ENCODE results near the gene ST7L.

ST7L gene

DNA sequence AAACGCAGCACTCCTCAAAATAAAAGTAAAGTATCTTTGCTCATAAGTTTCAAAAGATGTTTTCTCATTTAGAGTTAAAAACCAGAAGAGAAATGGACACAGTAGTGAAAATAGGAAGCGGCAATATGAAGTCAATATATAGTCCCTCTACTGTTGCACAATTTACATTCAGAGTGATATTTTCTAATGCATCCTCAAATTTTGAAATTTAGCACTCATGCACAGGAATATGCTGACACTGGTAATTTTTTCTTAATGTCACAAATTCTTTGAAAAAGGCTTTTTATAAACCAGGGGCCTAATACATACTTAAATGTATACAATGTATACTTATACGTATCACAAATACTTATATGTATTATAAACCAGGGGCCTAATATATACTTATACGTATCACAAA lies 19.5 kb downstream of the ST7L start:
- no peak for TF ChIP-seq CTCF (IDR thresholded peaks at IDR 0.05; ENCODE audit: control insufficient read depth, insufficient read depth, low read depth, low read length, missing control alignments)
- DNase-seq (ENCODE audit: low read depth), result no peak
- H3K4me3 ChIP-seq (ENCODE audit: control insufficient read depth, low read depth, low read length), result no peak overlapping the region

GRCh38 chr1:112594208-112594876 lies 24.6 kb downstream of the ST7L start:
- TF ChIP-seq CTCF (IDR thresholded peaks at IDR 0.05; ENCODE audit: control insufficient read depth, insufficient read depth, low read depth, low read length, missing control alignments), result no peak
- DNase-seq (ENCODE audit: low read depth), result no peak
- H3K4me3 ChIP-seq (ENCODE audit: control insufficient read depth, low read depth, low read length), result no peak overlapping the region

DNA sequence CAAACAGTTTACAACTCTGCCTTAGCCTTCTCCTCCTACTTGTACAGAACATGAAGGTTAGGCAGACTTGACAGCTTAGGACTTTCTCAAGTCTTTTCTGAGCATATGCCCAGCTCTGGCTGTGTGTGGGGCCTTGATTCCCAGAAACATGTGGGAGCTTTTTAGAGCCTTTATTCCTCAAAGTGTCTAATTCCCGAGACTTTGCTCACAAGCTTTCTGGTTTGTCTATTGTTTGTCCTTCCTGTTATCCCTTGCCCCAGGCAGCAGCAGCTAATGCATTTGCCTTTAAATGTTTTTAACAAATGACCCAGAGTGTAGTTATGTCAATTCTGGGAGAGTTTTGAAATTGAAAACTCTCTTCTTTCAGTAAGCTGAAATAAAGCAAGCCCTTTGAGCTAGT lies 29.2 kb downstream of the ST7L start:
- no peak for DNase-seq (ENCODE audit: low read depth)
- H3K4me3 ChIP-seq (ENCODE audit: control insufficient read depth, low read depth, low read length), result no peak overlapping the region
- no peak for TF ChIP-seq CTCF (IDR thresholded peaks at IDR 0.05; ENCODE audit: control insufficient read depth, insufficient read depth, low read depth, low read length, missing control alignments)

GRCh38 chr1:112583366-112583765 lies 35.6 kb downstream of the ST7L start:
- H3K4me3 ChIP-seq (ENCODE audit: control insufficient read depth, low read depth, low read length), result no peak overlapping the region
- no peak for DNase-seq (ENCODE audit: low read depth)
- no peak for TF ChIP-seq CTCF (IDR thresholded peaks at IDR 0.05; ENCODE audit: control insufficient read depth, insufficient read depth, low read depth, low read length, missing control alignments)

GRCh38 chr1:112581586-112582192 lies 37.3 kb downstream of the ST7L start:
- no peak overlapping the region for H3K4me3 ChIP-seq (ENCODE audit: control insufficient read depth, low read depth, low read length)
- DNase-seq (ENCODE audit: low read depth), result no peak
- no peak for TF ChIP-seq CTCF (IDR thresholded peaks at IDR 0.05; ENCODE audit: control insufficient read depth, insufficient read depth, low read depth, low read length, missing control alignments)

DNA sequence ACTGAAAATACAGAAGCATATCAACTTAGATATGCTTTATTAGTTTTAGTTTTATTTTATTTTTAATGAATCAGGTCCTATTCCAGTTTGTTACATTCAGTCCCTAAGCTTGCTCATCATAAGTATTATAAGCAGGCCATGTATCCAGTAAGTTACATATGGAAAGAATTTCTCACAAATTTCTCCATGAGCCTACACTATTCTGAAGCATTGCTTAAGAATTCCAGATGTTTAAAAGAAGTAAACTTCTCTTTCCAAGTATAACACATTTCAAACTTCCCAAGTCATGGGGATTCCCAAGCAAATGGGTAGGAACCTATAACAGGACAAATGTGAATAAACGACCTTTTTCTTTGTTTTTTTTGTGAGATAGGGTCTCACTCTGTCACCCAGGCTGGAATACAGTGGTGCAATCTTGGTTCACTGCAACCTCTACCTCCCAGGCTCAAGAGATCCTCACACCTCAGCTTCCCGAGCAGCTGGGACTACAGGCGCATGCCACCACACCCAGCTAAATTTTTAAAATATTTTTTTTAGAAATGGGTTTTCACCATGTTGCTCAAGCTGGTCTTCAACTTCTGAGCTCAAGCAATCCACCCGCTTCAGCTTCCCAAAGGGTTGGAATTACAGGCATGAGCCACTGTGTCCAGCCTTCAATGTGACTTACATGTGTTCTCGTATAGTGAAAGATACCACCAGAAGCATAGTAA lies 39.0 kb downstream of the ST7L start:
- TF ChIP-seq CTCF (IDR thresholded peaks at IDR 0.05; ENCODE audit: control insufficient read depth, insufficient read depth, low read depth, low read length, missing control alignments), result no peak
- H3K4me3 ChIP-seq (ENCODE audit: control insufficient read depth, low read depth, low read length), result no peak overlapping the region
- DNase-seq (ENCODE audit: low read depth), result peak; percentile 34
